OCI-LY7 (cell line): ENCODE data around the gene ABCD1.

Experiments
- CTCF ChIP-seq: fragments of 200-600 bp; sonication (generic); conservative IDR thresholded peaks from 2 replicates; pipeline ENCODE4 v1.5.1; 2014; ENCODE audit warnings: mild to moderate bottlenecking, antibody characterized with exemption, low read length, moderate library complexity, mixed read lengths
- EZH2phosphoT487 ChIP-seq: fragments of 200-600 bp; sonication (generic); IDR thresholded peaks from 2 replicates; pipeline ENCODE4 v1.6.1; 2018; ENCODE audit warnings: low read depth, borderline replicate concordance, mild to moderate bottlenecking, mixed run types, antibody characterized with exemption, low read length, moderate library complexity, mixed read lengths

GRCh38 chrX:153709726-153710674, 14.7 kb upstream of the ABCD1 start:
- TF ChIP-seq CTCF (no peak), EZH2phosphoT487 (no peak)
